Pulmonary artery endothelial cell (primary cell): ENCODE data around the gene TUBB6. TPM values are rescaled to one million over a fixed set of nuclear protein-coding genes. Genes with fewer than 3 reads are reported as not detected.

Experiments used
- DNase-seq: peaks from one replicate; pipeline ENCODE4 v3.0.0-alpha.2; 2011; ENCODE audit warnings: low read depth, low spot score
- total RNA-seq: library from RNA; depleted of rRNA; stranded (reverse); fragments of >200 nt; gene quantifications from 2 replicates; pipeline ENCODE4 v1.2.3, GENCODE V29; 2014

TUBB6 gene
- total RNA-seq, 1 donor from 2014 or later = 1,098 TPM

DNA sequence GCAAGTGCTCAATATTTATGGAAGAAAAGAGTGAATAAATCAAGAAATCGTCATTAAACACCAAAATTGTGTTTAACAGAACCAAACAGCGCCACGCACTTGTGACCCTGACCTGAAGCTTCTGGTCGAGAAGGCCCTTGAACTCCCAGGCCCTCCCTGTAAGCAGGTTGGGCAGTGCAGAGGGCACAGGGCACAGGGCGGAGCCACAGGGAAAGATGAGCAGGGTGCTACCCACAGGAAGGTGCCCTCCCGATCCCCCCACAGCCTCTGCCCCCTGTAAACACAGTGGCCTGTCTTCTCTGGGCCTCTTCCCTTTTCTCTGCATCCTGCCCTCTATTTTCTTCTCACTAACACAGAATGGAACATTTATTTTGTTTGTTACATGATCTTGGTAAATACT is 16.9 kb upstream of the TUBB6 start:
- DNase-seq = no peak

DNA sequence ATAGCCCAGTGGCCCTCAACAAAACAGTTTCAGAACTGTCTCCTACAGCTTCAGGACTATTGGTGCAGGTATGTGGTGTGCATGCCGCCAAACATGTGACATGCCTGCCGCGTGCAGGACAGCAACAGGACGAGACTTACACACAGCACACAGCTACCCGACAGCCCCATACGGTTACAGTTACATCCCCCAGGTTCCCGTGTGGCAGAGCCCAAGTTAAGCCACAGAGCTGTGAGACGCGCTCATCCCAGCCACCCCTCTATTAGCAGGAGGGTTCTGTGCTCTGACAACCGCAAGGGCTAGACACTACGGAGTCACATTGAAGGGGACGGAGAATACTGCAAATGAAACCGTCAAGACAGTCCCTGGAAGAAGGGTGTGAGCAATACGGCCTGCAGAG is 16.4 kb upstream of the TUBB6 start:
- no peak for DNase-seq

DNA sequence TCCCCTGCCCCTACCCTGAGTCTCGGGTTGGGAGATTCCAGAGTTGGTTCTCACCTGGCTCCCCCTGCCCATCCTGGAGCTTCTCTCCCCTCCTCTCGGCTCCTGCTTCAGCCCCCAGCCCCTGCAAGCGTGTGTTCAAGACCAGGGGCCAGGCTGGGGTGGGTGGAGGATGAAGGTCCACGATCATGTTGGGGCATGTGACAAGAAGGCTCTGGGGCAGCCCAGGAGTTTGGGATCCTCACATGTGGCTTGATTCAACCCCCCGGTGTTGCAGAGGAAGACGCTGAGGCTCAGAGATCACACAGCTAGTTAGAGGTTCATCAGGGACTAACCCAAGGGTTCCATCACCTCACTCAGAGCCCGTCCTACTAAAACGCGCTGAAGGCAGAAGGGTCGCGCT is 14.2 kb upstream of the TUBB6 start:
- no peak for DNase-seq

DNA sequence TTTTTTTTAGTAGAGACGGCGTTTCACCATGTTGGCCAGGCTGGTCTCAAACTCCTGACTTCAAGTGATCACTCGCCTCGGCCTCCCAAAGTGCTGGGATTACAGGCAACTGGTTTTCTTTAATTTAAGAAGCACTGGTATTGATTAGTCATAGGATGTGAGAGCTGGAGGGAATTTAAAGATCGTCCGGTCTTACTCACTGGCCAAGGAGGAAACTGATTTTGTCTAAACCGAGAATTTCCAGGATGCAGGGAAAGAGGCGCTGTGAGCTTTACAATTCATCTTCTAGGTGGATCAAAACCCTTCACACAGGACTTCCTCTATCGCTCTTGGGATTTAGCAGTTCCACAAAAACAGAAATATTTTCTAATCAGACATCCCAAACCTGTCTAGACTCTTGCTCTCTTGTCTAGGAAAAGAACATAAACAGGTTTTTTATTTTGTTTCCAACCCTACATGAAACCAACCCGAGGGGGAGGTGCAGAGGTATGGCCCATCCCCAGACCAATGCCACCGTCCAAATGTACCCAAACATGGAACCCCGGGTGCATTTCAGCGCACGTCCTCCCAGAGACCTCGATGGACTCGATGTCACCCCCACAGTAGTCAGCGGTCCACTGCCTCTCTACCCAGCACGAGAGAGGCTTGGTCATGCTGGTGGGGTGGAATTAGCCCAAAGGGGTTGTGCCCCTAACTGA is 12.5 kb upstream of the TUBB6 start:
- peak; percentile 46 for DNase-seq

DNA sequence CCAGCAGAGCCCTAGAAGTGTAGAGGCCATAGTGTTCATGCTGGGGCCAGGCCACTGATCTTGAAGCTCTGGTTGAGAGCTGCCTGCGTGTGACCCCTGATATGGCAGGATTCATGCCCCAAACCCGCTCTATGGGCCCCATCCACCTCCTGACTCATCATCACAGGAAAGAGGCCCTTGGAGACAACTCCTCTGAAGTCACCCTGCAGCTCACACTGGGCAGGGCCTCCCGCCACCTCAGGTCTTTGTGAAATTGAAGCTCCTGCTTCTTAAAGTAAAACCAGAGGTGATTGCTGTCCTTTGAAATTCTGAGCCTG is 12.0 kb upstream of the TUBB6 start:
- DNase-seq = no peak

DNA sequence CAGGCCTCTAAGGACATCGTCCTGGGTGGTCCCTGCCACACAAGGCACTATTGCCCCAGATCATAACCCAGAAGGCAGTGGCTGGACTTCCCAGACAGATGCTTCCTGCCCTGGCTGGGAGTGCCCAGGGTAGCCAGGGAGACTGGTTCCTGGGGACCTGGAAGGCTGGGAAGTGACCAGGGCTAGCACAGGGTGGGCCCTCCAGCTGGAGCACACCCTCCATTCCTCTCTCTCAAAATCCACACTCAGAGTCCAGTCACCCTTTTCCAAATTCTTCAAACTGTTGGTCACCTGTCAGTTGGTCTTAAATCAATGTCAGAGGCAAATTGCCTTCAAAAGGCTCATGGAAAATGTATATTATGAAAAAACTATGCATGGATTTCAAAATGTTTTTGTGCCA is 11.6 kb upstream of the TUBB6 start:
- no peak for DNase-seq

DNA sequence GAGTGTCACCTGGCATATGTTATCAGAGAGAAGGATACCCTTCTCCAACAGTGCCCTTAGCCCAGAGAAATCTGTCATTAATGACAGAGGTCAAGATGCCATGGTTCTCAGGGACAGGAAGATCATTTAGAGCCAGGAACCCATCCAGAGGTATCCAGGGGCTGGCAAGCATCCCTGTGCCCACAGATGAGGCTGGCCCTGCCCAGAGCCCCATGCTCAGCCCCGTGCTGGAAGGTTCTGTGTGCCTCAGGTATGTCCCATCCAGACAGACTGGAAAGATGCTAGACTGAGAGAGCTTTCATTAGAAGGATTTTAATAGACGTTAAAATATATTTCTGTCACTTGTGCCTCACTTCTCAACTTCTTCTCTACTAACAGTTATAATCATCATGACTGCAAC is 8.2 kb upstream of the TUBB6 start:
- DNase-seq = no peak

DNA sequence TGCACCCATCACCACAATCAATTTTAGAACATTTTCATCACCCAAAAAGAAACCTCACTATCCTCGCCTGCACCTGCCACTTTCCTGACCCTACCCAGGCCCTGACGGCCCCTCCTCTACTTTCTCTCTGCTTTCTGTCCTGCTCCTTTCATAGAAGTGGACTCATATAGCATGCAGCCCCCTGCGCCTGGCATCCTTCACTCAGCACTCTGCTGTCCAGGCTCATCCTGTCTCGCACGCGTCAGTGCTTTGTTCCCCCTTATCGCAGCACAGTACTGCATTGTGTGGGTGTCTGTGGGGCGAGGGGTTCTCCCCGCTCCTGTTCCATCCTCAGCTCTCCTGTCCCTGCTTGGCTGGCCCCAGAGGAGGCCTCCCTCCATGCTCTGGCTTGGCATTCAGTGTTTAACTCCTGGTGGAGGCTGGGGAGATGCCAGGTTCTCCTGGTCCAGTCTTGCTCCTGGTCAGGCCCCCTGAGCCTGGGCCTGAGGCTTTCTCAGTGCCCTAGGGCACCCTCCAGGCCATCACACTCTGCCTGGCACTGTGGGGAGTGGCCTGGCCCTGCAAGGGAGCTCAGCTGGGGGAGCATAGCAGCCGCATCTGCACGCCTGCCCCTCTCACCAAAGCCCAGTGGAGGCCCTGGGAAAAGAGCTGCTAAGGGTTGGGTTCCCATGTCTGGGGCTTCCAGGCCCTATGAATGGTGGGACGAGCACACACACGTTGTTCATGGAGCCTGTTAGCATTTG is 6.6 kb upstream of the TUBB6 start:
- no peak for DNase-seq

DNA sequence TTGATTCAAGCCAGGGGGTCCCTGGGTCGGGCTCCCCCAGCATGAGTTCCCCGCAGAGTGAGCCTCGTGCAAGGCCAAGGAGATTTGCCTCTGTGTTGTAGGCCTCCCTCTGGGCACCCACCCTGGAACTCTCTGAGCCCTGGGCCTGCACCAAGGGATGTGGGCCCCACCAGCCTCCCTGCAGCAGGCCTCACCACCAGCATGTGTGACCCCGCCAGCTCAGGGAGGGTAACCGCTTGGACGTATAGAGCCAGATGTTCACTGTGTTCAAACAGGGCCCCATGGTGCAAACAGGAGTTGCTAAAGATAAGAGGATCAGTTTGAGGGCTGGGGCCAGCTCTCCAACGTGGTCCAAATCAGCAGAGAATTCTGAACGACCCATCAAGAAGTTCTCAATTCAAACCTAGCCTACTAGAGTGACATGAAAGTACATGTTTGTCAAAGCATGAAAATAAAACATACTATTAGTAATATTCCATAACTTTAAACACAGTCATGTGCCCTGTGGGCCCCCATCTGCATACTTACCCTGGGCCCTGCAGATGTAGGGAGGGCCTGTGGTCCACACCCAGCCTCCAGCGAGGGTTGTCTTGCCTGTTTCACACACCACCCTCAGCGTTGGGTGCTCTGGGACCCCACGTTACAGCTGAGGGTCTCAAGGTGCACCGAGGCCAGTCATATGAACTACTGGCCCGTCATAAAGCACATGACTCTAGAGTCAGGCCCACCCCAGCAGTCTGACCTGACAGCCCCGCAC is 5.5 kb upstream of the TUBB6 start:
- no peak for DNase-seq

DNA sequence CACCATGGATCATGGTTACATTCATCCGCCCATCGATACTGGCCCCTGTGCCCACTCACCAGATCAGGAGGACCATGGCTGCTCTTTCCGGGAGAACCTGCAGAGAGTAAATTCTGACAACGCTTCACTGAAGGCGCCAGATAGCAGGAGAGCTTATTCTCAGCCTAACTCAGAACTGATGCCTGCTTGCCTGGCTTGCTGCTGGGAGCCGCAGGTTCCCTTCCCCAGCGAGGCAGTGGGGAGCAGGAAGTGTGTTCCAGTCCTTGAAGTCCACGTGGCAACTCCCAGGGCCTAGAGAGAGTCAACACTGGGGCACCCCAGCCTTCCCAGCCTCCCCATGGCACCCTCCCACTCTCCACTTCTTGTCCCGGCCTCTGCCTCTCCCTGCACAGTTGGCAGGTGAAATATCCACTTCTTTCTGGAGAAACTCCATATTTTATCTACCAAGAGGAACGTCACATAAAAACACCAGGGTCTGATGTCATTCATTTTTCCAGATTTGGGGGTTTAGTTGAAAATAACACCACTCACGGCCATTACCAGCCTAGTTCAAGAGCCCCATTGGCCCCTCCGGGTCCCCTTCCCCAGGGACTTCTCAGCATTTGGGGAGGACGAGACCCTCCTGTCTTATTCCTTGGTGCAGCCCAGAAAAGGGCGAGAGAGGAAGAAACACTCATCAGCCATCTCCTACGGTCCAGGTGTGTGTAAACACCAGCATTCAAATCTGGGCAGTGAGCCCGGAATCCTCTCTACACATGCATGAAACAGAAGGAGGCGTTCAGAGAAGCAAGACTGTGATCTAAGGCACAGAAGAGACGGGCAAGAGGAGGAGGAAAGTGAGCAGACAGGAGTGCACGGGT is 3.5 kb upstream of the TUBB6 start:
- DNase-seq = no peak

DNA sequence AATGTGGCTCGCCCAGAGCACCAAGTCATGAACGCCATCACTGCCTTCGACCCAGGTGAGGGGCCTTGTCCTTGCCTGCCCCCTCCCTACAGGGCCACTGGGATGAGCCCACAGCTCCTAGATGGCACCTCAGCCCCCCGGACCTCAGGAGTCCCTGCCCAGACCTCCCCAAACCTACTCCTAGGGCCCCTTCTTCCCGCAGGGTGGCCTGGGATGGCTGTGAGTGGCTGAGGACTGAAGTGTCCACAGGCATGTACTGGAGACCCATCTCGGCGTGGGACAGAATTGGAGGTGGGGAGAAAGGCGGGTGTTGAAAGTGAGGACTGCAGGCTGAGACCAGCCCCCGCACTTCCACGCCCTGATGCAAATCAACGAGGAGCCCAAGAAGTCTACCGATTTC is 2.8 kb upstream of the TUBB6 start:
- no peak for DNase-seq

DNA sequence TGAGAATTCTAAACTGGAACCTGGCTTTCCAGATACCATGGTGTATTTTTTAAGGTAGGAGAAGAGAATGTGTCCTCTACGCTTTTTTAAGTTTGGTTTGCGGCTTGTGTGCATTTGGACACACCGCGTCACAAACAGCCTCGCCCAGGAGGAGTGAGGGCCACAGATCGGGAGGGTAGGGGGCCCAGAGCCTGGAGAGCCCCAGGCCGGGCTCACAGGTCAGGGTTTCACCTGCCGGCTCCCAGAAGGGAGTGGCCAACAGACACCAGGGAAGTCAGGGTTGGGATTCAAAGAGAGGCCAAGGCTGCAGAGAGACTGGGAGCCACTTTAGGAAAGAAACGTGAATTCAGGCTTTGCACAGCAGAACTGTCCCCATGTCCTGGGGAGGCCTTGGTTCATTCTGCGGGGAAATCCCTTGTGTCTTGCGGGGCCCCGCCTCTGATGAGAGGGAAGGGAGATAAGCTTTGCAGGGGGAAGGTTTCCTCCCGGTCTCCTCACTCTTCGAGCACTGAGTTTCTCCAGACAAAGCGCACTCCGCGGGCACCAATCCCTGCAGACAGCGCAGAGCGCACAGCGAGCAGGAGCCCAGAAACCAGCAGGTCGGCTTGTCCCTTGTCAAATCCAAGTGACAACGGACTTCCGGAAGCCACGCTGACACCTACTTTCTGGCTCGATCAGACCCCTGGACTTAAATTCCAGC is 2.0 kb upstream of the TUBB6 start:
- no peak for DNase-seq

DNA sequence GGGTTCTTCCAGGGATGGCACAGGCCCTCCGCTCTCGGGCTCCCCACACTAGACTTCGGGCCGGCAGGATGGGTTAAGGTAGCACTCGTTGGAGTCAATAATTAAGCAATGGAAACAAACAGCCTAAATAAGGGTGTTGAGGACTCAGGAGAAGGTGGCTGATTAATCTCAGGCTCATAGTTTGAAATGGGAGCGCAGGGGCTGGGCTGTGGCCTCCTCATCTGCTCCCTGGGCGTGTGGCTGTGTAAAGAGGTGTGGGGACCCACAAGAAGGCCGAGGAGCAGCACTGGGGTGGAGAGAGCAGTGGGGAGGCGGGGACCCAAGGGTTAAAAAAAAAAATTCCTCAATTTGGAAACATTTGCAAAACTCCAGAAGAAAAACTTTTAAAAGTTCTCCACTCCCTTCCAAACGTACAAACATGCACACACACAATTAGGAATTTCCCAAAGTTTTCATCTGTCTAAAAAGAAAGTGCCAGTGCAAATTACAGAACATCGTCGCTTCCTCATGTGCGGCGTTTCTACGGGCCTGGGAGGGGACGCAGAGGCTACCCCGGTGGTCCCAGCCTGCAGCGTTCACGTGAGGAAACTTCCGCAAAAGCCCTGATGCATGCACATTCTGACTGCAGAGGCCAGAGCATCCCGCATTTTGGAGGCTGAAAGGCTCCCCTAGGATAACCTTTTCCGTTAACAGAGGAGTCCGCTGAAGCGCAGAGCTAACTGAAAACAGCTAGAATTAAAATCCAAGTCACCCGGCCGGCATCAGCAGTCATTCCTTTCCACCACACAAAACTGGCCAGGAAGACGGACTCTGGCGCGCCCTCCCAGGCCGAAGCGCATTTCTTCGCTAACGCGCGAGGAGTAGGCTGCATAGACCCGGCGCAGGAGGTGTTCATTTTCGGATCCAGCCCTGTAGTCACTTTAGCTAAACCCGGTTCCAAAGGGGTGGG is 1.0 kb upstream of the TUBB6 start:
- DNase-seq = peak; percentile 26

DNA sequence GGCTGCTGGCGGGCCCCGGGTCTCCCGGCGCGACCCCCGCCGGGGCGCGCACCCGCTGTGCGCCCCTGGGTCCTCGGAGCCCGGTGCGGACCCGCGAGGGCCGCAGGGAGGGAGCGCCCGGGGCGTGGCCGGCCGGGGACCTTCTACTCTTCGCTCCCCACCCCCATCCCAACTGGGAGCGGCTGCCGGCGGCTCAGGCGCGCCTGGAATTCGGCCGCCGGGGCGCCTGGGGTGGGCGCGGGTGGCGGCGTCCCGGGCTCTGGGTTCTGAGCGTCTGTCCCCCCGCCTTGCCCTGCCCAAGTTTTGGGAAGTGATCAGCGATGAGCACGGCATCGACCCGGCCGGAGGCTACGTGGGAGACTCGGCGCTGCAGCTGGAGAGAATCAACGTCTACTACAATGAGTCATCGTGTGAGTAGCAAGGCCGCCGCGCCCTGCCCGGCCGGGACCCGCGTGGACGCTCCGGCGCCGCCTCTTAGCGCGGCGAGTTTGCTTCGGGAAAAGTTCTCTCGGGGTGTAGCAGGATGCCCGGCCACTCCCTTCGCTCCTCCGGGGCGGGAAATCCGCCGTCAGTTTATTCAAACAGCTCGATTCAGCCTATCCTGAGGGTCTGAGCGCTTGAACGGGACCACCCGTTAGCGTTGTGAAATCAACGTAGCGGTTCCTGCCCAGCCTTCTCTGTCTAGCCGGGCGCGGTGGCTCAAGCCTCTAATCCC is 502 bp downstream of the TUBB6 start:
- DNase-seq = peak; percentile 50

DNA sequence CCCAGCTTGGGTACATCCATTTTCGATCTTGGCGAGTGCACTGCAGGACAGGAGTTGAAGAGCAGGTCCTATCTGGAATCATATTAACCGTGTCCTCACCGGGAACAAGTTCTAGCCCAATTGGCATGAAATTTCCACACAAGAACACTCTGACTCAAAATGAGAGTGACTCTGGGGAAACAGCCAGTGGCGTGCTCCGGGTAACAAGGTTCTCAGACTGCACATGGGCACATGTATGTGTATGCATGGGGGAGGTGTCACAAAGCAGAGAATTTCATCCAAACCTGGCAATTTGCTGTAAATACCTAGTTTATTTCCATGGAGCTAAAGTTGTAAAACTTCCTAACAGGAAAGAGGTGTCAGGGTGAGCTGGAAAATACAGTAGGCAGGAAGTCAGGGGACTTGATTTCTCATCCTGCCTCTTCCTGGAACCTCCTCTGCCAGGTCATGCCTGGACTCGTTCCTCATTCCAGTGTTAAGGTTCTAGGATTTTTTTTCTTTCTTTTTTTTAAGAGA is 1.7 kb downstream of the TUBB6 start:
- peak; percentile 53 for DNase-seq

DNA sequence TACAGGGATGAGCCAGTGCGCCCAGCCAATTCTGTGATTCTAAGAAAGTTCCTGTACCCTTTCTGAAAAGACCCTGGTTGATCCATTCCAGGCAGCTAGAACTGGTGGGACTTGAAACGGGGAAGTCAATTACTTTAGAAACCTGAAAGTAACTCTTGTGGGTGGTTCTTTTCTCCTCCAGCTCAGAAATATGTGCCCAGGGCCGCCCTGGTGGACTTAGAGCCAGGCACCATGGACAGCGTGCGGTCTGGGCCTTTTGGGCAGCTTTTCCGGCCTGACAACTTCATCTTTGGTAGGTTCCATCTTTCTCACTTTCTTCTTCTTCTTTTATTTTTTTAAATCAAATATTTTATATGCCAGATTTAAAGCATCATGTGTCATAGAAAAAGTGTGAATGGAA is 2.7 kb downstream of the TUBB6 start:
- DNase-seq = no peak

DNA sequence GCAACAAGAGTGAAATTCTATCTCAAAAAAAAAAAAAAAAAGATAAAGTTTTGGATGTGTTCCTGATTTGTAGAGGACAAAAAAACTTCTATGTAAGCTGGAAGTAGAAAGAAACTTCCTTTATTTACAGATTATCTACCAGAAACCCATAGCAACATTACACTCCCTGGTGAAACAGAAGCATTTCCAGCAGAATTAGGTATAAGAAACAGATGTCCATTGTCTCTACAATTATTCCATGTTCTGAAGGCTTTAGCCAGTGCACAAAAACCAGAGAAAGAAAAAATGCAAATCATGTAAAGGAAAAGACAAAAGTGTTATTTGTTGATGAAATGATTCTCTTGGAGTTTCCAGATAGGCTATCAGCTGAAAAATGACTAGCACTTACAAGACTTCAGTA is 4.9 kb downstream of the TUBB6 start:
- DNase-seq = no peak

DNA sequence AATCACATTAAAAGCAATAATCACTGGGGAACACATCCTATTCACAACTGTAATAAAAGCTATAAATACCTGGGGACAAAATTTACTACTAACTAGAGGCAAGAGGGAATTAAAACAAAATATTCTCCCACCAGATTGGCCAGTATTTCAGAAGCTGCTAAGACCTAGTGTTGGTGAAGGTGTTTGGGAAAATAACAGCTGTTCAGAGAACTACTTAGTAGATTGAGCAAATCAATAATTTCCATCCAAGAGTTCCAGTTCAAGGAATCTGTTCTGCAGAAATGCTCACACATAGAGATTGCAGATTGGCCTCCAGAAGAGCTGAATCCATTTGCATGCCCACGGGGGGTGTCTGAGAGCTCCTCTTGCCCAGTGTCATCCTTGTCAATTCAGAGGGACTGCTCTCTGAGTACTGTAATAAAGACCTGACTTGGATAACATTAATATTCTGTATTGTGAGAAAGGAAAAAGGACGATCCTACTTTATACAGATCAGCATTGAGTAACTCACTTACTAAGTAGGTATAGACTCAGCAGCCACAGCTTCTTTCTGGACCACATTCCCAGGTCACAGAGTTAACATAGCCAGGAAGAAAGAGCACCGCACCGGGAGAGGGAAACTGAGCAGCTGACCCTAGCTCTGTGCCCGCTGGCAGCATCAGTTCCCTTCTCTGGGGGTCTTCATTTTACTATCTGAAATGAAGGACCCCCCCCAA is 5.6 kb downstream of the TUBB6 start:
- no peak for DNase-seq
